MM.1S (cell line): ENCODE data around the gene SCRT2.

Experiments
- EZH2 ChIP-seq: fragments of 300-600 bp; sonication (generic); optimal IDR thresholded peaks from 2 replicates; pipeline ENCODE3; 2017; ENCODE audit warnings: low read depth, mild to moderate bottlenecking, antibody characterized with exemption, low read length, mixed read lengths
- TF ChIP-seq, protein P1 (sequence below): fragments of 300-600 bp; sonication (generic); IDR thresholded peaks from 2 replicates; pipeline ENCODE4 v1.5.1; 2016; ENCODE audit warnings: antibody characterized with exemption, low read length, mixed read lengths

DNA sequence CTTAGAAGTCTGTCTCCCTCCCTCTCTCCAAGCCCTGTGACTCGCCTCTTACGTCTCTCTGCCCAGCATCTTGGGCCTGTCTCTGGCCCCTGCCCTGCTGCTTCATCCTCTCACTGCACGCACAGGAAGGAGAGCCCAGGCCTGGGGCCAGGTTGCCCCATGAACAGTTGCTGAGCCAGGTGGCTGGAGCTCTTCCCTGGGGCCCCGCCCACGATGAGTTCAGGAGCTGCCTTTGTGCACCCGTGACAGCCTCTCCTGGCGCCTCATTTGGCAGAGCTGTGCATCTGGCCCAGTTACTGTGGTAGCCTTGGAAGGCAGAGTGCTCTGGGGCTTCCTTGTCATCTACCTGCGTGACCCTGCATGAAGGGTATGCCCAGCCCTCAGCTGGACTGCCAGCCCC is 48.2 kb upstream of the SCRT2 start:
- TF ChIP-seq, protein P1, sequence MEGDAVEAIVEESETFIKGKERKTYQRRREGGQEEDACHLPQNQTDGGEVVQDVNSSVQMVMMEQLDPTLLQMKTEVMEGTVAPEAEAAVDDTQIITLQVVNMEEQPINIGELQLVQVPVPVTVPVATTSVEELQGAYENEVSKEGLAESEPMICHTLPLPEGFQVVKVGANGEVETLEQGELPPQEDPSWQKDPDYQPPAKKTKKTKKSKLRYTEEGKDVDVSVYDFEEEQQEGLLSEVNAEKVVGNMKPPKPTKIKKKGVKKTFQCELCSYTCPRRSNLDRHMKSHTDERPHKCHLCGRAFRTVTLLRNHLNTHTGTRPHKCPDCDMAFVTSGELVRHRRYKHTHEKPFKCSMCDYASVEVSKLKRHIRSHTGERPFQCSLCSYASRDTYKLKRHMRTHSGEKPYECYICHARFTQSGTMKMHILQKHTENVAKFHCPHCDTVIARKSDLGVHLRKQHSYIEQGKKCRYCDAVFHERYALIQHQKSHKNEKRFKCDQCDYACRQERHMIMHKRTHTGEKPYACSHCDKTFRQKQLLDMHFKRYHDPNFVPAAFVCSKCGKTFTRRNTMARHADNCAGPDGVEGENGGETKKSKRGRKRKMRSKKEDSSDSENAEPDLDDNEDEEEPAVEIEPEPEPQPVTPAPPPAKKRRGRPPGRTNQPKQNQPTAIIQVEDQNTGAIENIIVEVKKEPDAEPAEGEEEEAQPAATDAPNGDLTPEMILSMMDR: no peak
- no peak for TF ChIP-seq EZH2
